HG03457 (cell line): ENCODE measurements around the gene TMEM25.
"Not testable (repeated sequence)": the region's sequence is repeated elsewhere in the genome, so short reads cannot be mapped to it uniquely, and the experiment has no call there.

Experiments used
- ATAC-seq: cut with Tn5 transposase; IDR thresholded peaks from one replicate; pipeline ENCODE4 v1.9.1; 2021; ENCODE audit warnings: moderate number of reproducible peaks; ENCODE audit not compliant: unreplicated experiment

The TMEM25 gene

GRCh38 chr11:118530683-118531596 lies at the start of gene TMEM25:
Gene TMEM25, plus strand, starts transcription at chr11:118531192. Its CDS starts 610 bp downstream, at chr11:118531802.
- no peak for ATAC-seq

- ATAC-seq = not testable (repeated sequence)
Observed at GRCh38 chr11:118481238-118481637, 49.8 kb upstream of the TMEM25 start.

GRCh38 chr11:118484405-118484804 lies 46.6 kb upstream of the TMEM25 start:
- ATAC-seq = no peak

- ATAC-seq = no peak
Observed at GRCh38 chr11:118485273-118485672, 45.7 kb upstream of the TMEM25 start.

GRCh38 chr11:118488480-118489109 lies 42.4 kb upstream of the TMEM25 start:
- ATAC-seq = no peak

- ATAC-seq = no peak
Observed at GRCh38 chr11:118491041-118491440, 40.0 kb upstream of the TMEM25 start.

- no peak for ATAC-seq
Observed at GRCh38 chr11:118497831-118498230, 33.2 kb upstream of the TMEM25 start.

GRCh38 chr11:118503216-118503615 lies 27.8 kb upstream of the TMEM25 start:
- no peak for ATAC-seq

GRCh38 chr11:118511601-118512000 lies 19.4 kb upstream of the TMEM25 start:
- no peak for ATAC-seq

GRCh38 chr11:118514103-118514502 lies 16.9 kb upstream of the TMEM25 start:
- ATAC-seq = no peak

- no peak for ATAC-seq
Observed at GRCh38 chr11:118519549-118519948, 11.4 kb upstream of the TMEM25 start.

GRCh38 chr11:118521892-118522311 lies 9.1 kb upstream of the TMEM25 start:
- ATAC-seq = no peak

- ATAC-seq = no peak
Observed at GRCh38 chr11:118522571-118523072, 8.4 kb upstream of the TMEM25 start.

GRCh38 chr11:118524356-118524755 lies 6.6 kb upstream of the TMEM25 start:
- ATAC-seq = no peak

- ATAC-seq = no peak
Observed at GRCh38 chr11:118524757-118525470, 6.1 kb upstream of the TMEM25 start.

GRCh38 chr11:118526688-118527087 lies 4.3 kb upstream of the TMEM25 start:
- no peak for ATAC-seq

- ATAC-seq = no peak
Observed at GRCh38 chr11:118527109-118527508, 3.9 kb upstream of the TMEM25 start, which contains the start of gene TTC36. Gene TTC36, plus strand, starts transcription at chr11:118527474. Its CDS starts 21 bp downstream, at chr11:118527495.

- no peak for ATAC-seq
Observed at GRCh38 chr11:118528511-118528910, 2.5 kb upstream of the TMEM25 start.

- no peak for ATAC-seq
Observed at GRCh38 chr11:118529584-118530175, 1.3 kb upstream of the TMEM25 start.

GRCh38 chr11:118530180-118530682 lies 761 bp upstream of the TMEM25 start:
- ATAC-seq = no peak
